HG02571 (cell line): ENCODE results near the gene LIG1.

Experiments
- ATAC-seq: cut with Tn5 transposase; IDR thresholded peaks from one replicate; pipeline ENCODE4 v1.9.1; 2021; ENCODE audit warnings: mild to moderate bottlenecking, moderate library complexity; ENCODE audit not compliant: unreplicated experiment

The LIG1 gene

GRCh38 chr19:48182434-48182833 is 12.3 kb upstream of the LIG1 start:
- ATAC-seq: no peak

GRCh38 chr19:48181505-48181904 is 11.4 kb upstream of the LIG1 start:
- ATAC-seq: no peak

- ATAC-seq: no peak
Observed at GRCh38 chr19:48176226-48176625, 6.1 kb upstream of the LIG1 start.

GRCh38 chr19:48175578-48175977 is 5.4 kb upstream of the LIG1 start:
- ATAC-seq: no peak

- no peak for ATAC-seq
Observed at GRCh38 chr19:48174445-48175030, 4.4 kb upstream of the LIG1 start.

- no peak for ATAC-seq
Observed at GRCh38 chr19:48171710-48172109, 1.6 kb upstream of the LIG1 start.

GRCh38 chr19:48170817-48171347 is 738 bp upstream of the LIG1 start:
- ATAC-seq: no peak

- peak; percentile 9 for ATAC-seq
Observed at GRCh38 chr19:48169578-48169938, 586 bp downstream of the LIG1 start.

GRCh38 chr19:48168689-48169088 is 1.5 kb downstream of the LIG1 start:
- no peak for ATAC-seq

- no peak for ATAC-seq
Observed at GRCh38 chr19:48158210-48158790, 11.8 kb downstream of the LIG1 start.

- ATAC-seq: no peak
Observed at GRCh38 chr19:48154003-48154402, 16.1 kb downstream of the LIG1 start.

- no peak for ATAC-seq
Observed at GRCh38 chr19:48152551-48152950, 17.6 kb downstream of the LIG1 start.

- no peak for ATAC-seq
Observed at GRCh38 chr19:48149430-48149829, 20.7 kb downstream of the LIG1 start.

- no peak for ATAC-seq
Observed at GRCh38 chr19:48148576-48148975, 21.6 kb downstream of the LIG1 start.

GRCh38 chr19:48147597-48148175 is 22.5 kb downstream of the LIG1 start:
- ATAC-seq: no peak

GRCh38 chr19:48139053-48139452 is 31.1 kb downstream of the LIG1 start:
- ATAC-seq: no peak

GRCh38 chr19:48137411-48137810 is 32.7 kb downstream of the LIG1 start:
- no peak for ATAC-seq

GRCh38 chr19:48136547-48136946 is 33.6 kb downstream of the LIG1 start:
- no peak for ATAC-seq

GRCh38 chr19:48135411-48135810 is 34.7 kb downstream of the LIG1 start:
- ATAC-seq: no peak

GRCh38 chr19:48133094-48133493 is 37.0 kb downstream of the LIG1 start:
- no peak for ATAC-seq

GRCh38 chr19:48127561-48127960 is 42.6 kb downstream of the LIG1 start:
- no peak for ATAC-seq

GRCh38 chr19:48123907-48124651 is 46.1 kb downstream of the LIG1 start:
- ATAC-seq: no peak
